DND-41 (cell line): ENCODE results near the gene MBNL2.

Experiments used
- CTCF ChIP-seq: IDR thresholded peaks from 2 replicates; pipeline ENCODE4 v1.5.1; 2012; ENCODE audit warnings: borderline replicate concordance, low read length, moderate library complexity, mild to moderate bottlenecking; ENCODE audit not compliant: poor library complexity, severe bottlenecking; ENCODE audit errors: extremely low read depth
- EZH2 ChIP-seq: IDR thresholded peaks from 3 replicates; pipeline ENCODE4 v1.6.1; 2012; ENCODE audit warnings: borderline replicate concordance, low read depth, mild to moderate bottlenecking, moderate library complexity, low read length, inconsistent platforms; ENCODE audit not compliant: severe bottlenecking

- TF ChIP-seq EZH2 (no peak), CTCF (no peak)
Measured at GRCh38 chr13:97282705-97283104, 60.6 kb downstream of the MBNL2 start.
